GM12891 (cell line): ENCODE measurements around the gene FTO.
"Not testable (repeated sequence)": the region's sequence is repeated elsewhere in the genome, so short reads cannot be mapped to it uniquely, and the experiment has no call there.

Source experiments
- DNase-seq: peaks from one replicate; pipeline ENCODE4 v3.0.0; 2011; ENCODE audit warnings: low spot score; ENCODE audit not compliant: insufficient read length
- FAIRE-seq: peaks from 2 replicates; lab custom pipeline; 2011; peaks lifted over from hg19 to GRCh38; lab: Jason Lieb, UNC
- PAX5 ChIP-seq: IDR thresholded peaks from 2 replicates; pipeline ENCODE4 v1.6.1; 2011; ENCODE audit warnings: low read length, moderate library complexity, mild to moderate bottlenecking; ENCODE audit not compliant: insufficient read depth, severe bottlenecking
- POLR2A ChIP-seq: IDR thresholded peaks from 2 replicates; pipeline ENCODE4 v1.6.1; 2011; ENCODE audit warnings: low read depth, low read length, control low read depth
- POLR2AphosphoS5 ChIP-seq: IDR thresholded peaks from 2 replicates; pipeline ENCODE4 v1.6.1; 2011; ENCODE audit warnings: low read depth, low read length, control low read depth
- POU2F2 ChIP-seq: IDR thresholded peaks from 2 replicates; pipeline ENCODE4 v1.6.1; 2011; ENCODE audit warnings: low read depth, mild to moderate bottlenecking, control low read depth, low read length, moderate library complexity
- SPI1 ChIP-seq: IDR thresholded peaks from 2 replicates; pipeline ENCODE4 v1.6.1; 2011; ENCODE audit warnings: low read depth, low read length, control low read depth
- TAF1 ChIP-seq: IDR thresholded peaks from 2 replicates; pipeline ENCODE4 v1.6.1; 2011; ENCODE audit warnings: low read depth, low read length, control low read depth

FTO gene

GRCh38 chr16:54175552-54176375 lies 471.8 kb downstream of the FTO start:
- no peak for FAIRE-seq

GRCh38 chr16:54176376-54176901 lies 472.5 kb downstream of the FTO start:
- no peak for FAIRE-seq
- TF ChIP-seq POLR2A = no peak
- TF ChIP-seq POLR2AphosphoS5 = no peak
- no peak for TF ChIP-seq SPI1
- TF ChIP-seq POU2F2 = no peak
- TF ChIP-seq TAF1 = no peak
- no peak for DNase-seq

More at GRCh38 chr16:54175552-54176375, 471.8 kb downstream of the FTO start:
- TF ChIP-seq SPI1 (no peak), POU2F2 (no peak), PAX5 (no peak), POLR2A (no peak), POLR2AphosphoS5 (no peak), TAF1 (no peak)
- DNase-seq = no peak

GRCh38 chr16:54177052-54177861 lies 473.3 kb downstream of the FTO start:
- FAIRE-seq = no peak
- no peak for TF ChIP-seq PAX5
- TF ChIP-seq SPI1 = no peak
- TF ChIP-seq POLR2A = no peak
- TF ChIP-seq TAF1 = no peak
- no peak for TF ChIP-seq POLR2AphosphoS5
- no peak for TF ChIP-seq POU2F2

GRCh38 chr16:54177862-54178477 lies 474.0 kb downstream of the FTO start:
- no peak for DNase-seq
- TF ChIP-seq PAX5 = no peak
- no peak for TF ChIP-seq SPI1
- TF ChIP-seq TAF1 = no peak
- no peak for TF ChIP-seq POU2F2
- no peak for TF ChIP-seq POLR2AphosphoS5
- no peak for TF ChIP-seq POLR2A
- no peak for FAIRE-seq

More at GRCh38 chr16:54177052-54177861, 473.3 kb downstream of the FTO start:
- DNase-seq = no peak

GRCh38 chr16:54178478-54178976 lies 474.6 kb downstream of the FTO start:
- FAIRE-seq = no peak
- DNase-seq = no peak
- TF ChIP-seq POLR2AphosphoS5 (no peak), POLR2A (no peak), TAF1 (no peak), PAX5 (no peak), POU2F2 (no peak), SPI1 (no peak)

- TF ChIP-seq SPI1 (no peak), POU2F2 (no peak), TAF1 (no peak), PAX5 (no peak), POLR2A (no peak), POLR2AphosphoS5 (no peak)
- no peak for FAIRE-seq
Observed at GRCh38 chr16:54180421-54181359, 476.7 kb downstream of the FTO start.

GRCh38 chr16:54181683-54182329 lies 477.9 kb downstream of the FTO start:
- FAIRE-seq, DNase-seq: not testable (repeated sequence)

More at GRCh38 chr16:54180421-54181359, 476.7 kb downstream of the FTO start:
- DNase-seq = no peak

GRCh38 chr16:54185045-54185444 lies 481.1 kb downstream of the FTO start:
- no peak for FAIRE-seq
- TF ChIP-seq POU2F2 (no peak), TAF1 (no peak), SPI1 (no peak), POLR2AphosphoS5 (no peak), POLR2A (no peak), PAX5 (no peak)
- DNase-seq = no peak

- no peak for FAIRE-seq
- DNase-seq = no peak
- TF ChIP-seq POU2F2 (no peak), POLR2A (no peak), TAF1 (no peak), PAX5 (no peak), POLR2AphosphoS5 (no peak), SPI1 (no peak)
Observed at GRCh38 chr16:54191163-54191562, 487.2 kb downstream of the FTO start.
